MM.1S (cell line): ENCODE data around the gene FGFRL1.

Experiments
- DNase-seq: peaks from one replicate; pipeline ENCODE4 v3.0.0-alpha.2; 2015
- H2AFZ ChIP-seq: fragments of 300-600 bp; sonication (generic); 2 replicates; pipeline ENCODE4 v1.6.0; 2016; ENCODE audit warnings: antibody characterized with exemption, low read length
- H3F3A ChIP-seq: fragments of 300-600 bp; sonication (generic); 2 replicates; pipeline ENCODE4 v1.6.1; 2016; ENCODE audit warnings: mild to moderate bottlenecking, antibody characterized with exemption, low read length, moderate library complexity, mixed read lengths; ENCODE audit not compliant: insufficient read depth
- H3K27ac ChIP-seq: fragments of 300-600 bp; sonication (generic); 2 replicates; pipeline ENCODE4 v1.5.1; 2016; ENCODE audit warnings: mild to moderate bottlenecking, low read length
- H3K27me3 ChIP-seq: fragments of 300-600 bp; sonication (generic); replicated peaks from 2 replicates; pipeline ENCODE4 v1.6.0; 2016; ENCODE audit warnings: low read length; ENCODE audit not compliant: insufficient read depth
- H3K36me3 ChIP-seq: fragments of 300-600 bp; sonication (generic); replicated peaks from 2 replicates; pipeline ENCODE4 v1.6.1; 2016; ENCODE audit warnings: mild to moderate bottlenecking, low read length, mixed read lengths; ENCODE audit not compliant: insufficient read depth
- H3K4me1 ChIP-seq: fragments of 300-600 bp; sonication (generic); 2 replicates; pipeline ENCODE4 v1.6.1; 2016; ENCODE audit warnings: low read length, mixed read lengths
- H3K4me2 ChIP-seq: fragments of 300-600 bp; sonication (generic); 2 replicates; pipeline ENCODE4 v1.6.0; 2016; ENCODE audit warnings: low read depth, low read length
- H3K4me3 ChIP-seq: fragments of 300-600 bp; sonication (generic); 2 replicates; pipeline ENCODE4 v1.5.1; 2016; ENCODE audit warnings: low read length, mixed read lengths
- H3K79me2 ChIP-seq: fragments of 300-600 bp; sonication (generic); 2 replicates; pipeline ENCODE4 v1.6.1; 2016; ENCODE audit warnings: mixed run types, low read length, mixed read lengths
- H3K9ac ChIP-seq: fragments of 300-600 bp; sonication (generic); 2 replicates; pipeline ENCODE4 v1.6.1; 2016; ENCODE audit warnings: low read length, mixed read lengths
- H3K9me2 ChIP-seq: fragments of 300-600 bp; sonication (generic); replicated peaks from 2 replicates; pipeline ENCODE4 v1.6.1; 2016; ENCODE audit warnings: mild to moderate bottlenecking, low read length, mixed read lengths; ENCODE audit not compliant: insufficient read depth
- H3K9me3 ChIP-seq: fragments of 300-600 bp; sonication (generic); replicated peaks from 2 replicates; pipeline ENCODE4 v1.6.1; 2016; ENCODE audit warnings: mild to moderate bottlenecking, low read length, mixed read lengths; ENCODE audit not compliant: insufficient read depth
- H4K20me1 ChIP-seq: fragments of 300-600 bp; sonication (generic); 2 replicates; pipeline ENCODE4 v1.6.1; 2016; ENCODE audit warnings: mild to moderate bottlenecking, low read length, moderate library complexity, mixed read lengths; ENCODE audit not compliant: insufficient read depth
- EZH2 ChIP-seq: fragments of 300-600 bp; sonication (generic); optimal IDR thresholded peaks from 2 replicates; pipeline ENCODE3; 2017; ENCODE audit warnings: low read depth, mild to moderate bottlenecking, antibody characterized with exemption, low read length, mixed read lengths
- EZH2phosphoT487 ChIP-seq: fragments of 300-600 bp; sonication (generic); IDR thresholded peaks from 2 replicates; pipeline ENCODE4 v1.6.1; 2018; ENCODE audit warnings: antibody characterized with exemption, low read length
- TF ChIP-seq, protein P1 (sequence below): fragments of 300-600 bp; sonication (generic); IDR thresholded peaks from 2 replicates; pipeline ENCODE4 v1.5.1; 2016; ENCODE audit warnings: antibody characterized with exemption, low read length, mixed read lengths

Gene FGFRL1

GRCh38 chr4:1000686-1001260, 10.7 kb upstream of the FGFRL1 start:
- H3F3A ChIP-seq = no peaks in the 10 kb centered on the region
- H3K4me3 ChIP-seq = no peak overlapping the region
- no peak overlapping the region for H3K9ac ChIP-seq
- H3K27ac ChIP-seq = no peak overlapping the region
- no peaks in the 10 kb centered on the region for H3K4me1 ChIP-seq
- TF ChIP-seq EZH2 (no peak), EZH2phosphoT487 (no peak)
- TF ChIP-seq, protein P1, sequence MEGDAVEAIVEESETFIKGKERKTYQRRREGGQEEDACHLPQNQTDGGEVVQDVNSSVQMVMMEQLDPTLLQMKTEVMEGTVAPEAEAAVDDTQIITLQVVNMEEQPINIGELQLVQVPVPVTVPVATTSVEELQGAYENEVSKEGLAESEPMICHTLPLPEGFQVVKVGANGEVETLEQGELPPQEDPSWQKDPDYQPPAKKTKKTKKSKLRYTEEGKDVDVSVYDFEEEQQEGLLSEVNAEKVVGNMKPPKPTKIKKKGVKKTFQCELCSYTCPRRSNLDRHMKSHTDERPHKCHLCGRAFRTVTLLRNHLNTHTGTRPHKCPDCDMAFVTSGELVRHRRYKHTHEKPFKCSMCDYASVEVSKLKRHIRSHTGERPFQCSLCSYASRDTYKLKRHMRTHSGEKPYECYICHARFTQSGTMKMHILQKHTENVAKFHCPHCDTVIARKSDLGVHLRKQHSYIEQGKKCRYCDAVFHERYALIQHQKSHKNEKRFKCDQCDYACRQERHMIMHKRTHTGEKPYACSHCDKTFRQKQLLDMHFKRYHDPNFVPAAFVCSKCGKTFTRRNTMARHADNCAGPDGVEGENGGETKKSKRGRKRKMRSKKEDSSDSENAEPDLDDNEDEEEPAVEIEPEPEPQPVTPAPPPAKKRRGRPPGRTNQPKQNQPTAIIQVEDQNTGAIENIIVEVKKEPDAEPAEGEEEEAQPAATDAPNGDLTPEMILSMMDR = no peak
- no peak for DNase-seq
- H3K9me3 ChIP-seq = no peaks in the 10 kb centered on the region
- no peaks in the 10 kb centered on the region for H4K20me1 ChIP-seq
- no peak overlapping the region for H3K4me2 ChIP-seq
- H3K36me3 ChIP-seq = no peaks in the 10 kb centered on the region
- H3K27me3 ChIP-seq = no peaks in the 10 kb centered on the region
- no peaks in the 10 kb centered on the region for H3K79me2 ChIP-seq
- no peak overlapping the region for H2AFZ ChIP-seq
- no peaks in the 10 kb centered on the region for H3K9me2 ChIP-seq

- Histone ChIP-seq H3K9me3 (no peaks in the 10 kb centered on the region), H3K36me3 (no peaks in the 10 kb centered on the region), H3K9ac (no peak overlapping the region), H3K9me2 (no peaks in the 10 kb centered on the region), H3K4me2 (no peak overlapping the region), H3F3A (no peaks in the 10 kb centered on the region), H3K27me3 (no peaks in the 10 kb centered on the region), H3K79me2 (no peaks in the 10 kb centered on the region), H3K4me3 (no peak overlapping the region), H2AFZ (no peak overlapping the region), H3K4me1 (no peaks in the 10 kb centered on the region), H3K27ac (no peak overlapping the region), H4K20me1 (no peaks in the 10 kb centered on the region)
- no peak for DNase-seq
- TF ChIP-seq EZH2phosphoT487 (no peak), EZH2 (no peak)
- TF ChIP-seq, protein P1 = no peak
Measured at GRCh38 chr4:1001561-1002130, 9.8 kb upstream of the FGFRL1 start.

DNA sequence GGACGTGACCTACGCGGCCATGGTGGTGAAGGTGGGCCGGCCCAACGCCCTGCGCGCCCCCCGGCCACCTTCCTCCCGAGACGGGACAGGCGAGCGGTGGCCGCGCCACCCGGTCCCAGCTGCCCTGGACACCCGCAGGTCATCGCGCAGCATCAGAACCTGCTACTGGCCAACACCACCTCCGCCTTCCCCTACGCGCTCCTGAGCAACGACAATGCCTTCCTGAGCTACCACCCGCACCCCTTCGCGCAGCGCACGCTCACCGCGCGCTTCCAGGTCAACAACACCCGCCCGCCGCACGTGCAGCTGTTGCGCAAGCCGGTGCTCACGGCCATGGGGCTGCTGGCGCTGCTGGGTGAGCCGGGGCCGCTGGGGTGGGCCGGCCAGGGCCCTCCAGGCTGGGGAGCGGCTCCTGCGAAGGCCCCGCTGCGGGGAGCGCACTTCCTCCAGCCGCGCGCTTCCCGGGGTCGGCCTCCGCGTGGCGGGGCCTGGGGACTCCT, 9.2 kb upstream of the FGFRL1 start:
- Histone ChIP-seq H3K9me3 (no peaks in the 10 kb centered on the region), H3K9ac (no peak overlapping the region), H3F3A (no peaks in the 10 kb centered on the region), H3K4me3 (no peak overlapping the region), H2AFZ (no peak overlapping the region), H3K79me2 (no peaks in the 10 kb centered on the region), H3K36me3 (no peaks in the 10 kb centered on the region), H4K20me1 (no peaks in the 10 kb centered on the region), H3K4me2 (no peak overlapping the region), H3K9me2 (no peaks in the 10 kb centered on the region), H3K27me3 (no peaks in the 10 kb centered on the region), H3K27ac (no peak overlapping the region), H3K4me1 (no peaks in the 10 kb centered on the region)
- DNase-seq = no peak
- TF ChIP-seq EZH2phosphoT487 = no peak
- TF ChIP-seq, protein P1 = no peak
- no peak for TF ChIP-seq EZH2
